Central memory CD8-positive, alpha-beta T cell (primary cell): ENCODE results near the gene FGF7.
"Not testable (repeated sequence)": the region's sequence is repeated elsewhere in the genome, so short reads cannot be mapped to it uniquely, and the experiment has no call there.

Experiments used
- ATAC-seq: fragments of 150-1000 bp; cut with Tn5 transposase; replicated peaks from 2 replicates; pipeline ENCODE4 v1.10.0; 2022; ENCODE audit warnings: mild to moderate bottlenecking, moderate FRiP score, moderate number of reproducible peaks; ENCODE audit not compliant: poor library complexity, severe bottlenecking; ENCODE audit errors: extremely low read depth
- DNase-seq, 2 donors: peaks; one replicate each; pipeline ENCODE4 v3.0.0; 2021; ENCODE audit warnings: low spot score in 2 of 2
- H3K27ac Mint-ChIP-seq: one replicate; pipeline ENCODE4 v1.8.0; 2022; ENCODE audit warnings: low read depth, mild to moderate bottlenecking, moderate library complexity, mixed read lengths
- H3K27me3 Mint-ChIP-seq: one replicate; pipeline ENCODE4 v1.8.0; 2022; ENCODE audit warnings: mixed read lengths
- H3K36me3 Mint-ChIP-seq: one replicate; pipeline ENCODE4 v1.8.0; 2022; ENCODE audit warnings: mild to moderate bottlenecking, moderate library complexity, mixed read lengths; ENCODE audit not compliant: insufficient read depth
- H3K4me1 Mint-ChIP-seq: one replicate; pipeline ENCODE4 v1.8.0; 2022; ENCODE audit warnings: mixed read lengths
- H3K4me3 Mint-ChIP-seq: one replicate; pipeline ENCODE4 v1.8.0; 2022; ENCODE audit warnings: mild to moderate bottlenecking, moderate library complexity, mixed read lengths
- H3K9me3 Mint-ChIP-seq: one replicate; pipeline ENCODE4 v1.8.0; 2022; ENCODE audit warnings: mixed read lengths

Gene FGF7

DNA sequence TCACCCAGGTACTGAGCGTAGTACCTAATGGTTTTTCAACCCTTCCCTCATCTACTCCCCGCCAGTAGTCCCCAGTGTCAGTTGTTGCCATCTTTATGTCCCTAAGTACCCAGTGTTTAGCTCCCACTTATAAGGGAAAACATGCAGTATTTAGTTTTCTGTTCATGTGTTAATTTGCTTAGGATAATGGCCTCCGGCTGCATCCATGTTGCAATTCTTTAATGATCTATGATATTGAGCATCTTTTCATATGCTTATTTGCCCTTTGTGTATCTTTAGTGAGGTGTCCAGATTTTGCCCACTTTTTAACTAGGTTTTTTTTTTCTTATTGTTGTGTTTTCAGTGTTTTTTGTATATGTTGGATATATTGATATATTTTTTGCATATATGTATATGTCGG is 55.0 kb downstream of the FGF7 start:
- not testable (repeated sequence) for H3K4me1 Mint-ChIP-seq

DNA sequence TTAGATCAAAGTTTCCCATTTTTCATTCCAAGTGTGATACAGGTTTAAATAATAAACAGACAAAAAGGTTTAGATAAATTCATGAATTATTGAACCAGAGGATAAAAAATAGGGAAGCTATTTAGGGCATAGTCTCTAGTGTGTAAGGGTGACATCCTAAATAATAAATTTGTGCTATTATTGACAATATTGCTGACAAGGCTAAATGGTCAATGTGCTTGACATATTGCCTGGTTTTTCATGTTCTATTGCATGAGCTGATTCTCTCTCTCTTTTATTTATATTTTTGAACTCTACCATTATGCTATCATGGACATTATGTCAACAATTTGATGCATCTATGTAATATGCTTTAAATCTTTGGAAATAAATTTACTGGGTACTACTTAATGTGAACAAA is 55.9 kb downstream of the FGF7 start:
- not testable (repeated sequence) for H3K36me3 Mint-ChIP-seq, H3K9me3 Mint-ChIP-seq, DNase-seq, H3K27me3 Mint-ChIP-seq, H3K4me3 Mint-ChIP-seq, H3K27ac Mint-ChIP-seq, ATAC-seq, H3K4me1 Mint-ChIP-seq

More for the DNA sequence above, 55.0 kb downstream of the FGF7 start:
- H3K27ac Mint-ChIP-seq, H3K9me3 Mint-ChIP-seq, H3K27me3 Mint-ChIP-seq, H3K4me3 Mint-ChIP-seq, ATAC-seq, DNase-seq, H3K36me3 Mint-ChIP-seq: not testable (repeated sequence)

DNA sequence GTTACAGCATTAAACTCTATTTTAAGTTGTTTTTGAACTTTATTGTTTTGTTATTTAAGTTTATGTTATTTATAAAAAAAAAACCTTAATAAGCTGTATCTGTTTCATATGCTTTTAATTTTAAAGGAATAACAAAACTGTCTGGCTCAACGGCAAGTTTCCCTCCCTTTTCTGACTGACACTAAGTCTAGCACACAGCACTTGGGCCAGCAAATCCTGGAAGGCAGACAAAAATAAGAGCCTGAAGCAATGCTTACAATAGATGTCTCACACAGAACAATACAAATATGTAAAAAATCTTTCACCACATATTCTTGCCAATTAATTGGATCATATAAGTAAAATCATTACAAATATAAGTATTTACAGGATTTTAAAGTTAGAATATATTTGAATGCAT is 62.4 kb downstream of the FGF7 start:
- H3K4me1 Mint-ChIP-seq, ATAC-seq: not testable (repeated sequence)

DNA sequence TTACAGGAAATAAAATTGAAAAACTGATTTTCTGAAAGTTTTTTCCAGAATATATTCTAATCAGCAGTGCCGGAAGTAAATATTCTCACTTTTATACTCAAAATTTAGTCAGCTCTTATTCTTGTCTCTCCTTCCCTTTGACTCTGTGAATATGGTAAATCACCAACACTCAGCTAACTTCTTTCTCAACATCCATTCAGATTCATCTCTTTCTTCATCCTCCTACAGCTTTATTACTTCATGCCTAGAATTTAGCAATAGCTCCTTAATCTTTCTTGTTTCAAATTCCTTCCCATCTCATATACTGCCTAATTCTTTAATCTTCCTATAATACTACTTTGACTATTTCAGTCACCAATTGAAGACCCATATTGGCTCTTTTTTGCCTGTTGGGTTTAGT is 67.9 kb downstream of the FGF7 start:
- Mint-ChIP-seq H3K4me3 (no peak overlapping the region), H3K27me3 (no peaks in the 10 kb centered on the region), H3K4me1 (no peaks in the 10 kb centered on the region), H3K27ac (no peak overlapping the region), H3K9me3 (no peaks in the 10 kb centered on the region), H3K36me3 (no peaks in the 10 kb centered on the region)
- ATAC-seq (no peak), DNase-seq (no peak)

More for the DNA sequence above, 62.4 kb downstream of the FGF7 start:
- not testable (repeated sequence) for H3K9me3 Mint-ChIP-seq, H3K27me3 Mint-ChIP-seq, H3K36me3 Mint-ChIP-seq, DNase-seq, H3K4me3 Mint-ChIP-seq, H3K27ac Mint-ChIP-seq

DNA sequence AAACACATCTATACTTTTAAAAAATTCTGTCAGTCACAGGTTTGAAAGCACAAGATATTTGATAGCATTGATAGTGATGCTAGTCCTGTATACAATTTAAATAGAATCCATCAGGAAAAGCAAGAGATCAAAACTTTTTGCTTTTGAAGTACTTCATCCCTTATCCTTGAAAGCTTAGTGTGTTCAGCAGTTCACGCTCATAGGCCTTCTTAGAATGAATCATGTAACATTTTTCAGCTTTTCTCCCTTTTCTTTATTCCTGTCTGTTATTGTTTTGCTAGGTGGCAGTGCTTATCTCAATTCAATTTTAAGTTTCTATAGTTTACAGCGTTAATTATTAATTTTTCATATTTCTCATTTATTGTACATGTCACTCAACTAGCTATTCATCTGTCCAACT is 69.1 kb downstream of the FGF7 start:
- Mint-ChIP-seq H3K36me3 (no peaks in the 10 kb centered on the region), H3K9me3 (no peaks in the 10 kb centered on the region), H3K27ac (no peak overlapping the region), H3K4me1 (no peaks in the 10 kb centered on the region), H3K27me3 (no peaks in the 10 kb centered on the region), H3K4me3 (no peak overlapping the region)
- DNase-seq (no peak), ATAC-seq (no peak)

DNA sequence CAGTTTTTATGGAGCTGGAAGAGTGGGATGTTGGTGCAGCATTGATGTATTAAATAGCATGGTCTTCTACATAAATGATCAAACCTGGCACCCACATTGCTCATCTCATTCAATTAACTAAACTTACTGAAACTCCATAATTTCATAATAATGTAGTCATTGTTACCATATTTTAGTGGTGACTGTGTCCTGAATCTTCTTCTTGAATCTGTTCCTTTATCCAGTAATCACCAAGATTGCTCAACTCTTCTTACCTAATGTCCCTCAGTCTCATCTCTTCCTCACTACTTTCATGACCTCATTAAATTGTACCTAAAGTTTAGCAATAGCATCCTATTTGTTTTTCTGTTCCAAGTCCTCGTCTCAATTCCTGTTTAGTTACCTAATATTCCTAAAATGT is 69.8 kb downstream of the FGF7 start:
- Mint-ChIP-seq H3K27ac (no peak overlapping the region), H3K9me3 (no peaks in the 10 kb centered on the region), H3K36me3 (no peaks in the 10 kb centered on the region), H3K27me3 (no peaks in the 10 kb centered on the region), H3K4me3 (no peak overlapping the region), H3K4me1 (no peaks in the 10 kb centered on the region)
- DNase-seq (no peak), ATAC-seq (no peak)

DNA sequence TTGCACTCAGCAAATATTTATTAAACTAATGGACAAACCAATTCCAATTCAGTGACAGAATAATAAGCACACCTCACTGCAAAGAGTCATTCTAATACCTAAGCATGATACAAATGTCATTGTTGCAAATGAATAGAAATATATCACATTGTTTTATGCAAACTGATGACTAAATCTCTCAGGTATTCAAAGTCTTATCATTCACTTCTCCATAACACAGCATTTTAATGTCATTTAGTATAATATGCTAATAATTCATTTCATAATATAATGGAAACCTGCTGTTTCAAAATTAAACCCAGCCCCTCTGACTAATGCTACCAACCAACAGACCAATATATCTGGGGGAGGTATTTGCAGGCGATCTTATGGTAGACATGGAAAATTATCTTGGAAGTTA is 71.8 kb downstream of the FGF7 start:
- H3K9me3 Mint-ChIP-seq: no peaks in the 10 kb centered on the region
- no peak for ATAC-seq
- H3K27me3 Mint-ChIP-seq: no peaks in the 10 kb centered on the region

DNA sequence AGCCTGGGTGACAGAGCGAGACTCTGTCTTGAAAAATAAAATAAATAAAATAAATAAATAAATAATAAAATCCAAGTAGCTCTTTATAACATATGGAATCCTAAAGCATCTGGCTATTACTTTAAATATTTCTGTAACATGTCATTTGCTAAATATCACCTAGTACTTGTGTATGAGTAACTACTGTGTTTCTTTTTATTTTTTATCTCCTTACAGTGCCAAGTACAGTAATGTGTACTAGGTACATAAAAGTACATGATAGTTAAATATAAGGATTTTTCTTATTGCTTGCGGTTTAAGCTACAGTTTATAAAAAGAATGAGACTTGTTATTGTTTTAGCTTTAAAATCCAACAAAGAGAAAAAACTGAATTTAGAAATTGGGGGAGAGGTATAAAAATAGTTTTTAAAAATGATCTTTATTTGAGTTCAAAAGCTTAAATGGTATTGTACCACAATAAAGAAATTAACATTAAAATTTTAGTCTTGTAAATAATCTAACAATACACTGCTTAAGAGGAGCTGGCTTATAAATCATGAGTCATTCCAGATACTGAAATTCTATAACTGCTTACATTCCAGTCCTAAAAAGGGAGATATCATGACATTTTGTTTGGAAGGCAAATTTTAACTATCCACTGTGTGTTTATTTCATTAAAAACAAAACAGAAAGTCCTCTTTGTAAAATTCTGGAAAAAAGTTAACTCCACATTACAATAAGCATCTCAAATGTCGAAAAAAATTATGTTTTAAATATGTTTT is 73.1 kb downstream of the FGF7 start:
- peaks cover 2% of the 10 kb centered on the region for H3K36me3 Mint-ChIP-seq

More for the DNA sequence above, 71.8 kb downstream of the FGF7 start:
- peaks cover 2% of the 10 kb centered on the region for H3K36me3 Mint-ChIP-seq
- no peak overlapping the region for H3K4me3 Mint-ChIP-seq
- DNase-seq: no peak
- no peak overlapping the region for H3K27ac Mint-ChIP-seq
- H3K4me1 Mint-ChIP-seq: no peaks in the 10 kb centered on the region

DNA sequence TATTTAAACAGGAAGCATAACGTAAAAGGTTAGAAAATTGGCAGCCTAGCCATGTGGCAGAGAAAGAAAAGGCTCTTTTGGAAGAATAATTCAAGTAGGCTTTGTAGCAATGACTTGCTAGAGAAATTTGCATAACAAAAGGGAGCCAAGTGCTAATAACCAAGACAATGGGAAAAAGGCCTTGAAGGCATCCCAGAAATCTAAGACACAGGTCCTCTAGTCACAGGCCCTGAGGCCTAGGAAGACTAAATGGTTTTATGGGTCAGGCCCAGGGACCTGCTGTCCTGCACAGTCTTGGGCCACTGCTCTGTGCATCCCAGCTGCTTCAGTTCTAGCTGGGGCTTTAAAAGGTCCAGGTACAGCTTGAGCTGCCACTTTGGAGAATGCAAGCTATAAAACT is 78.5 kb downstream of the FGF7 start:
- no peak overlapping the region for H3K4me3 Mint-ChIP-seq
- no peak for ATAC-seq
- no peaks in the 10 kb centered on the region for H3K4me1 Mint-ChIP-seq
- H3K36me3 Mint-ChIP-seq: peaks cover 2% of the 10 kb centered on the region
- no peaks in the 10 kb centered on the region for H3K27me3 Mint-ChIP-seq
- no peaks in the 10 kb centered on the region for H3K9me3 Mint-ChIP-seq
- no peak overlapping the region for H3K27ac Mint-ChIP-seq
- DNase-seq: no peak

More for the DNA sequence above, 73.1 kb downstream of the FGF7 start:
- Mint-ChIP-seq H3K4me1 (no peaks in the 10 kb centered on the region), H3K27ac (no peak overlapping the region), H3K9me3 (no peaks in the 10 kb centered on the region), H3K4me3 (no peak overlapping the region), H3K27me3 (no peaks in the 10 kb centered on the region)
- no peak for DNase-seq
- no peak for ATAC-seq

DNA sequence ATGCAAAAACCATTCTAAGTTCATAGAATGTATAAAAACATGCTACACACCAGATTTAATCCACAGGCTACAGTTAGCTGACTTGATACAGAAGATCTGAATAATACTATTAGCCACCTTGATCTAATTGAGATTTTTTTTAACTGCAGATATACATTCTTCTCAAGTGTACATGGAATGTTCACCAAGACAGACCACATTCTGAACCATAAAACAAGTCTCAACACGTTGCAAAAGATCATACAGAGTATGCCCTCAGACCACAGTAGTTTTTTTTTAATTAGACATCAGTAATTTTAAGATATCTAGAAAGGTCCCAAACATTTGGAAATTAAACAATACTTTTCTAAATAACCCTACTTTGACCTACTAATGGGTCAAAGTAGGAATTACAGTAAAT is 83.3 kb downstream of the FGF7 start:
- DNase-seq: no peak
- ATAC-seq: no peak
- Mint-ChIP-seq H3K27me3 (no peaks in the 10 kb centered on the region), H3K4me3 (no peak overlapping the region), H3K4me1 (no peaks in the 10 kb centered on the region), H3K27ac (no peak overlapping the region), H3K36me3 (no peaks in the 10 kb centered on the region), H3K9me3 (no peaks in the 10 kb centered on the region)

DNA sequence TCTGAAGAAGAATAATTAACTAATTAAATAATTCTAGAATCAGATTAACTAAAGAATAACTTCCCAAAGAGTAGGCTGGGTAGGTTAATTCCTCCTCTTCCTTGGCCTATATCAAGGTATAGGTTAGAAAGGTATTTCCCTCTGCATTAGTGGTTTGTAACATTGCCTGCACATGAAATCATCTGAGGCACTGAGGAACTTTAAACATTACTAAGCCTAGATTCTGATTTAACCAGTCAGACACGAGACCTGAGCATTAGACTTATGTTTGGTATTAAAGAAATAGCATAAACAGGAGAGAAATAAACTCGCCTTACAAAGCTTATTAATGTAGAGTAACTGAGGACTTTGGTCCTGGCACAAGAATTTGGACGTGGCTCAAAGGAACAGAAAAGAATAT is 84.2 kb downstream of the FGF7 start:
- Mint-ChIP-seq H3K4me3 (no peak overlapping the region), H3K36me3 (no peaks in the 10 kb centered on the region), H3K4me1 (no peaks in the 10 kb centered on the region), H3K27me3 (no peaks in the 10 kb centered on the region), H3K27ac (no peak overlapping the region), H3K9me3 (no peaks in the 10 kb centered on the region)
- ATAC-seq (no peak), DNase-seq (no peak)

DNA sequence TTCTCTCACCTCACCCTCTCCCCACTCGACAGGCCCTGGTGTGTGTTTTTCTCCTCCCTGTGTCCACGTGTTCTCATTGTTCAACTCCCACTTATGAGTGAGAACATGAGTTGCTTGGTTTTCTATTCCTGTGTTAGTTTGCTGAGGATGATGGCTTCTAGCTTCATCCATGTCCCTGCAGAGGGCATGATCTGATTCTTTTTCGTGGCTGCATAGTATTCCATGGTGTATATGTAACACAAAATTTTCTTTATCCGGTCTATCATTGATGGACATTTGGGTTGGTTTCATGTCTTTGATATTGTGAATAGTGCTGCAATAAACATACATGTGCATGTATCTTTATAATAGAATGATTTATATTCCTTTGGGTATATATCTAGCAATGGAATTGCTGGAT is 89.7 kb downstream of the FGF7 start:
- H3K27me3 Mint-ChIP-seq: peaks cover 18% of the 10 kb centered on the region
- not testable (repeated sequence) for H3K36me3 Mint-ChIP-seq, ATAC-seq, H3K9me3 Mint-ChIP-seq, H3K4me3 Mint-ChIP-seq, DNase-seq, H3K27ac Mint-ChIP-seq, H3K4me1 Mint-ChIP-seq

DNA sequence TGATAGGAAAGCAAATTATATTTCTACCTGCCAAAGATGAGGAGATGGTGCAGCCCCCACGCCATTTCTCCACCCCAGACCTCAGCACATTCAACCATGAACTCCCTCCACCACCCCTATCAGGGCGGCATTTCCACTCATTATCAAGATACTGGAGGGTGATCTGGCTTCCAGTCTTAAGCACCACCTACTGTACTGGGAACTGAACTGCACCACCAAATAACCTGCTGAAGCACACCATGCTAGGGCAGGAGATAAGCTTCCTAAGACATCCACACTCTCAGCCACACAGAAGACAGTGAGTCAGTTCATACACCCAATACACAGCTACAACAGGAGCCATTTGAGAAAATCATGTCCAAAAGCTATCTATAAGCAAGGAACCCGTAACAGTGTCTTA is 98.8 kb downstream of the FGF7 start:
- H3K27me3 Mint-ChIP-seq: peaks cover 54% of the 10 kb centered on the region
- H3K36me3 Mint-ChIP-seq: peaks cover 2% of the 10 kb centered on the region
- H3K9me3 Mint-ChIP-seq: peaks cover 11% of the 10 kb centered on the region
- no peaks in the 10 kb centered on the region for H3K4me1 Mint-ChIP-seq
- DNase-seq: no peak
- no peak for ATAC-seq
- H3K4me3 Mint-ChIP-seq: no peak overlapping the region
- no peak overlapping the region for H3K27ac Mint-ChIP-seq
